A549 (cell line): ENCODE results near the gene MEF2B. TPM values are rescaled to one million over a fixed set of nuclear protein-coding genes. Genes with fewer than 3 reads are reported as not detected.
"Not testable (repeated sequence)": the region's sequence is repeated elsewhere in the genome, so short reads cannot be mapped to it uniquely, and the experiment has no call there.

Source experiments
- ATAC-seq, 2 experiments: fragments of 200-7000 bp in 1 of 2; fragments of >200 bp in 1 of 2; cut with Nextera tagmentation in 1 of 2; cut with Tn5 transposase in 1 of 2; 3 replicates each; pipeline versions ENCODE4 v1.8.0 to v1.9.1; 2018 to 2020; ENCODE audit warnings: mild to moderate bottlenecking in 1 of 2, moderate library complexity in 1 of 2
- CTCF ChIA-PET: fragments of 300-600 bp; sonication (Branson Sonifier 250); formaldehyde crosslinking; extraction: SDS; loops from one replicate; lab custom pipeline; 2021; ENCODE audit warnings: antibody characterized with exemption, inconsistent platforms; lab: Yijun Ruan, JAX
- POLR2A ChIA-PET: fragments of 350-600 bp; formaldehyde crosslinking; extraction: SDS; loops from one replicate; lab custom pipeline; 2021; ENCODE audit warnings: antibody characterized with exemption, inconsistent platforms; lab: Yijun Ruan, JAX
- DNase-seq, 2 experiments: peaks; one replicate each; pipeline versions ENCODE4 v3.0.0 to v3.0.0-alpha.2; 2011 to 2016; ENCODE audit warnings: low read depth in 1 of 2, low spot score in 1 of 2
- FAIRE-seq: peaks from 2 replicates; lab custom pipeline; 2011; peaks lifted over from hg19 to GRCh38; lab: Jason Lieb, UNC
- H3K27ac ChIP-seq, 2 experiments: fragments of >200 bp; sonication (Bioruptor Twin); formaldehyde crosslinking; 3 replicates each; pipeline ENCODE4 v1.5.1; 2016 to 2017
- H3K4me1 ChIP-seq: fragments of >200 bp; sonication (Bioruptor Twin); formaldehyde crosslinking; 3 replicates; pipeline ENCODE4 v1.6.1; 2016
- H3K4me2 ChIP-seq: fragments of >200 bp; sonication (Bioruptor Twin); formaldehyde crosslinking; 3 replicates; pipeline ENCODE4 v1.6.1; 2016
- H3K4me3 ChIP-seq: fragments of >200 bp; sonication (Bioruptor Twin); formaldehyde crosslinking; 3 replicates; pipeline ENCODE4 v1.5.1; 2016
- H3K9me3 ChIP-seq: fragments of >200 bp; sonication (Bioruptor Twin); formaldehyde crosslinking; 3 replicates; pipeline ENCODE4 v1.6.1; 2016
- ATOH8 ChIP-seq: fragments of 250-450 bp; sonication (Bioruptor Pico); IDR thresholded peaks from 2 replicates; pipeline ENCODE4 v1.5.0; 2020; ENCODE audit warnings: low read depth, mild to moderate bottlenecking, moderate library complexity
- BHLHE40 ChIP-seq: IDR thresholded peaks from 2 replicates; pipeline ENCODE4 v1.6.1; 2012; ENCODE audit warnings: low read depth, low read length, inconsistent platforms
- CBX8 ChIP-seq: fragments of 200-600 bp; sonication (generic); IDR thresholded peaks from 2 replicates; pipeline ENCODE4 v1.6.1; 2016
- EHMT2 ChIP-seq: fragments of 200-600 bp; sonication (generic); IDR thresholded peaks from 2 replicates; pipeline ENCODE4 v1.6.1; 2016; ENCODE audit warnings: antibody characterized with exemption, low read depth, mild to moderate bottlenecking, moderate library complexity
- ESRRA ChIP-seq: fragments of 150-350 bp; IDR thresholded peaks from 2 replicates; pipeline ENCODE4 v1.6.1; 2014; ENCODE audit warnings: mild to moderate bottlenecking, low read length, borderline replicate concordance
- FOSB ChIP-seq: fragments of 250-450 bp; sonication (Bioruptor Pico); IDR thresholded peaks from 2 replicates; pipeline ENCODE4 v1.5.0; 2020; ENCODE audit warnings: mild to moderate bottlenecking, moderate library complexity
- HDAC2 ChIP-seq: fragments of 200-600 bp; sonication (generic); IDR thresholded peaks from 2 replicates; pipeline ENCODE4 v1.6.1; 2016
- MAX ChIP-seq: IDR thresholded peaks from 2 replicates; pipeline ENCODE4 v1.6.1; 2012
- MAZ ChIP-seq: fragments of 150-350 bp; IDR thresholded peaks from 2 replicates; pipeline ENCODE4 v1.6.1; 2014; ENCODE audit warnings: antibody characterized with exemption, low read depth, low read length, borderline replicate concordance
- MYC ChIP-seq: IDR thresholded peaks from 2 replicates; pipeline ENCODE4 v1.6.1; 2012; ENCODE audit warnings: mild to moderate bottlenecking, inconsistent platforms, low read length, improper control_type of control experiment, borderline replicate concordance
- NFE2L2 ChIP-seq: fragments of 150-350 bp; conservative IDR thresholded peaks from 2 replicates; pipeline ENCODE4 v1.6.1; 2014; ENCODE audit warnings: low read length
- NPAS2 ChIP-seq: fragments of 250-450 bp; sonication (Bioruptor Pico); IDR thresholded peaks from 2 replicates; pipeline ENCODE4 v1.8.0; 2022; ENCODE audit warnings: mild to moderate bottlenecking, moderate library complexity, borderline replicate concordance
- PBX3 ChIP-seq: IDR thresholded peaks from 2 replicates; pipeline ENCODE4 v1.6.1; 2012
- PHF8 ChIP-seq: fragments of 200-600 bp; sonication (generic); IDR thresholded peaks from 2 replicates; pipeline ENCODE4 v1.6.1; 2016; ENCODE audit warnings: low read depth, mild to moderate bottlenecking, antibody characterized with exemption, moderate library complexity, borderline replicate concordance
- POLR2A ChIP-seq: IDR thresholded peaks from 2 replicates; pipeline ENCODE4 v1.6.1; 2012; ENCODE audit warnings: mild to moderate bottlenecking, low read length
- POLR2AphosphoS2 ChIP-seq: conservative IDR thresholded peaks from 2 replicates; pipeline ENCODE4 v1.6.1; 2012; ENCODE audit warnings: low read length, improper control_type of control experiment, inconsistent platforms
- RAD21 ChIP-seq, 2 experiments: fragments of >200 bp in 1 of 2; sonication (Bioruptor Twin) in 1 of 2; formaldehyde crosslinking in 1 of 2; IDR thresholded peaks in 1 of 2; conservative IDR thresholded peaks in 1 of 2; 2 replicates in 1 of 2; 3 replicates in 1 of 2; pipeline ENCODE4 v1.6.1; 2012 to 2018; ENCODE audit warnings: inconsistent platforms in 1 of 2
- RNF2 ChIP-seq: fragments of 200-600 bp; sonication (generic); IDR thresholded peaks from 2 replicates; pipeline ENCODE4 v1.6.1; 2016; ENCODE audit warnings: low read depth, mild to moderate bottlenecking, antibody characterized with exemption, moderate library complexity, borderline replicate concordance
- TP53 ChIP-seq: fragments of 250-450 bp; sonication (Bioruptor Pico); IDR thresholded peaks from 2 replicates; pipeline ENCODE4 v1.5.0; 2021; ENCODE audit warnings: mild to moderate bottlenecking, moderate library complexity
- ZC3H11A ChIP-seq: fragments of 450-650 bp; IDR thresholded peaks from 2 replicates; pipeline ENCODE4 v1.6.1; 2014; ENCODE audit warnings: antibody characterized with exemption, mild to moderate bottlenecking
- ZSCAN20 ChIP-seq: fragments of 250-450 bp; sonication (Bioruptor Pico); IDR thresholded peaks from 2 replicates; pipeline ENCODE4 v1.8.0; 2022; ENCODE audit warnings: mild to moderate bottlenecking, moderate library complexity
- WGBS: methylation state at CpG from one replicate; pipeline ENCODE4 v1.1.6; 2017; ENCODE audit errors: missing lambda C conversion rate; 5-methylcytosine and 5-hydroxymethylcytosine counted together
- polyA plus RNA-seq, 4 experiments: library from polyadenylated mRNA; depleted of rRNA in 3 of 4; stranded (reverse); fragments of >200 nt; fragmentation: RNase III in 1 of 4; extraction: RNeasy Plus Mini Kit Qiagen cat#74134 plus additional on column Dnase treatment in 1 of 4; gene quantifications; 2 replicates in 3 of 4; 3 replicates in 1 of 4; pipeline ENCODE4 v1.2.3, GENCODE V29; 2011 to 2017
- TF ChIP-seq, protein P1 (sequence below): fragments of 250-450 bp; sonication (Bioruptor Pico); IDR thresholded peaks from 2 replicates; pipeline ENCODE4 v1.5.0; 2021; ENCODE audit warnings: mild to moderate bottlenecking, moderate library complexity, borderline replicate concordance

The MEF2B gene
- polyA plus RNA-seq, 2 of the 4 experiments (the other 2 are of a cell fraction), result 0.10 to 0.13 TPM

DNA sequence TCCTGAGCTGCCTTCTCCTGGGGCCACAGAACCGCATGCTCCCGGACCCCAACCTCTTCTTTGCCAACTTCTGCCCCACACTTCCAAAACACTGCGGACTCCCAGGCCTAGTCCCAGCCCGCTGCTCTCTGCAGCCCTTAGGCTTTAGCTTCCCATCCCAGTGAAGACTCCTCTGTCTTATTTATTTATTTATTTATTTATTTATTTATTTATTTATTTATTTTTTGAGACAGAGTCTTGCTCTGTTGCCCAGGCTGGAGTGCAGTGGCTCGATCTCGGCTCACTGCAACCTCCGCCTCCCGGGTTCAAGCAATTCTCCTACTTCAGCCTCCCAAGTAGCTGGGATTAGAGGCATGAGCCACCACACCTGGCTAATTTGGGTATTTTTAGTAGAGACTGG, 21.6 kb downstream of the MEF2B start:
- POLR2A ChIA-PET, result not testable (repeated sequence)

GRCh38 chr19:19147344-19147743, 22.7 kb downstream of the MEF2B start:
- FAIRE-seq (no peak), ATAC-seq (no peak), DNase-seq (no peak)
- Histone ChIP-seq H3K4me1 (no peaks in the 10 kb centered on the region), H3K9me3 (no peaks in the 10 kb centered on the region), H3K27ac (no peak overlapping the region), H3K4me2 (no peak overlapping the region), H3K4me3 (no peak overlapping the region)
- ChIA-PET POLR2A (no interaction called here), CTCF (interaction anchor here (0.5 to 2.8 kb wide), 11 partner anchors 8 to 343 kb away, joined by 3 to 21 read pairs (median 4); no protein-coding TSS in a partner anchor)
- TF ChIP-seq POLR2AphosphoS2 (no peak), RNF2 (no peak), TP53 (CRISPR knock-in tag) (no peak), NFE2L2 (no peak), ZC3H11A (no peak), ATOH8 (CRISPR knock-in tag) (no peak), RAD21 (conservative IDR thresholded peaks at IDR 0.05 in 1 of 2, IDR thresholded peaks at IDR 0.05 in 1 of 2) (no peak), MAZ (no peak), NPAS2 (CRISPR knock-in tag) (no peak)
- TF ChIP-seq, protein P1, sequence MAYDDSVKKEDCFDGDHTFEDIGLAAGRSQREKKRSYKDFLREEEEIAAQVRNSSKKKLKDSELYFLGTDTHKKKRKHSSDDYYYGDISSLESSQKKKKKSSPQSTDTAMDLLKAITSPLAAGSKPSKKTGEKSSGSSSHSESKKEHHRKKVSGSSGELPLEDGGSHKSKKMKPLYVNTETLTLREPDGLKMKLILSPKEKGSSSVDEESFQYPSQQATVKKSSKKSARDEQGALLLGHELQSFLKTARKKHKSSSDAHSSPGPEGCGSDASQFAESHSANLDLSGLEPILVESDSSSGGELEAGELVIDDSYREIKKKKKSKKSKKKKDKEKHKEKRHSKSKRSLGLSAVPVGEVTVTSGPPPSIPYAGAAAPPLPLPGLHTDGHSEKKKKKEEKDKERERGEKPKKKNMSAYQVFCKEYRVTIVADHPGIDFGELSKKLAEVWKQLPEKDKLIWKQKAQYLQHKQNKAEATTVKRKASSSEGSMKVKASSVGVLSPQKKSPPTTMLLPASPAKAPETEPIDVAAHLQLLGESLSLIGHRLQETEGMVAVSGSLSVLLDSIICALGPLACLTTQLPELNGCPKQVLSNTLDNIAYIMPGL, result no peak
- WGBS, result 78% methylated on average over 5 of the region's 5 CpGs

More for the DNA sequence above, 21.6 kb downstream of the MEF2B start:
- ATAC-seq, H3K9me3 ChIP-seq, H3K4me3 ChIP-seq, H3K4me1 ChIP-seq, H3K4me2 ChIP-seq, DNase-seq, FAIRE-seq, H3K27ac ChIP-seq: not testable (repeated sequence)
- peak; percentile 74 for TF ChIP-seq ZC3H11A
- CTCF ChIA-PET, result interaction anchor here (1.4 to 2.3 kb wide), 4 partner anchors 9 to 342 kb away, joined by 4 to 11 read pairs (median 8); no protein-coding TSS in a partner anchor
- WGBS, result 93% methylated on average over 8 of the region's 8 CpGs

- CTCF ChIA-PET, result interaction anchor here (0.5 to 2.8 kb wide), 12 partner anchors 9 to 343 kb away, joined by 3 to 21 read pairs (median 5); no protein-coding TSS in a partner anchor
- TF ChIP-seq PHF8, result no peak
- no peak for TF ChIP-seq FOSB
- TF ChIP-seq ZSCAN20 (CRISPR knock-in tag), result no peak
- TF ChIP-seq PBX3, result no peak
- no peak for TF ChIP-seq POLR2A
- no peak for TF ChIP-seq MYC
- TF ChIP-seq BHLHE40, result no peak
- TF ChIP-seq ESRRA, result no peak
- TF ChIP-seq RNF2, result no peak
- TF ChIP-seq CBX8, result no peak
- TF ChIP-seq POLR2AphosphoS2, result no peak
- no peak for TF ChIP-seq HDAC2
- TF ChIP-seq EHMT2, result no peak
- TF ChIP-seq NFE2L2, result no peak
- no peak for TF ChIP-seq MAX
- TF ChIP-seq, all 56 proteins: peak for 0
- H3K4me3 ChIP-seq, result no peak overlapping the region
Observed at GRCh38 chr19:19146865-19147264, 23.2 kb downstream of the MEF2B start.

More at GRCh38 chr19:19146865-19147264, 23.2 kb downstream of the MEF2B start:
- Histone ChIP-seq H3K4me2 (no peak overlapping the region), H3K9me3 (no peaks in the 10 kb centered on the region), H3K4me1 (no peaks in the 10 kb centered on the region), H3K27ac (no peak overlapping the region)
- FAIRE-seq (no peak), ATAC-seq (no peak), DNase-seq (no peak)
- POLR2A ChIA-PET, result no interaction called here
- 100% methylated on average over 1 of the region's 7 CpGs for WGBS
